Erythroblast (primary cell): Measurements from ENCODE around the gene BRIP1.
"Not testable (repeated sequence)": the region's sequence is repeated elsewhere in the genome, so short reads cannot be mapped to it uniquely, and the experiment has no call there.

ENCODE experiments used
- DNase-seq, 2 experiments: peaks; one replicate each; lab custom pipeline; 2025; lab: John Stamatoyannopoulos, UW
- GATA1 ChIP-seq: IDR thresholded peaks from 2 replicates; pipeline ENCODE4 v1.6.1; 2011; ENCODE audit warnings: low read depth, mild to moderate bottlenecking, control low read depth, low read length, moderate library complexity
- POLR2A ChIP-seq: IDR thresholded peaks from 2 replicates; pipeline ENCODE4 v1.6.1; 2011; ENCODE audit warnings: mild to moderate bottlenecking, low read length

BRIP1 gene

GRCh38 chr17:61736438-61736837 lies 126.9 kb downstream of the BRIP1 start:
- no peak for DNase-seq
- TF ChIP-seq GATA1 (no peak), POLR2A (no peak)

GRCh38 chr17:61735807-61736206 lies 127.5 kb downstream of the BRIP1 start:
- no peak for DNase-seq
- TF ChIP-seq GATA1, result no peak
- no peak for TF ChIP-seq POLR2A

- no peak for DNase-seq
- TF ChIP-seq POLR2A, result no peak
- TF ChIP-seq GATA1, result no peak
These were observed 128.9 kb downstream of the BRIP1 start for GRCh38 chr17:61734466-61734865.

- no peak for DNase-seq
- TF ChIP-seq POLR2A (no peak), GATA1 (no peak)
These were observed 129.3 kb downstream of the BRIP1 start for GRCh38 chr17:61734012-61734411.

GRCh38 chr17:61733021-61733420 lies 130.3 kb downstream of the BRIP1 start:
- no peak for DNase-seq
- TF ChIP-seq GATA1 (no peak), POLR2A (no peak)

GRCh38 chr17:61732169-61732568 lies 131.2 kb downstream of the BRIP1 start:
- TF ChIP-seq POLR2A (no peak), GATA1 (no peak)
- DNase-seq, result no peak

- TF ChIP-seq POLR2A, result no peak
- no peak for TF ChIP-seq GATA1
- DNase-seq, result no peak
These were observed 132.0 kb downstream of the BRIP1 start for GRCh38 chr17:61731330-61731729.

GRCh38 chr17:61729690-61730268 lies 133.5 kb downstream of the BRIP1 start:
- TF ChIP-seq GATA1 (no peak), POLR2A (no peak)
- no peak for DNase-seq

GRCh38 chr17:61728297-61728836 lies 135.0 kb downstream of the BRIP1 start:
- no peak for TF ChIP-seq GATA1
- TF ChIP-seq POLR2A, result no peak
- DNase-seq, result no peak

GRCh38 chr17:61727798-61728197 lies 135.5 kb downstream of the BRIP1 start:
- DNase-seq, result not testable (repeated sequence)

GRCh38 chr17:61726977-61727376 lies 136.4 kb downstream of the BRIP1 start:
- no peak for DNase-seq
- TF ChIP-seq GATA1 (no peak), POLR2A (no peak)

- TF ChIP-seq POLR2A (no peak), GATA1 (no peak)
- DNase-seq, result no peak
These were observed 138.6 kb downstream of the BRIP1 start for GRCh38 chr17:61724777-61725176.

- TF ChIP-seq POLR2A, result no peak
- no peak for TF ChIP-seq GATA1
- no peak for DNase-seq
These were observed 139.4 kb downstream of the BRIP1 start for GRCh38 chr17:61723914-61724313.

- TF ChIP-seq POLR2A (no peak), GATA1 (no peak)
These were observed 140.1 kb downstream of the BRIP1 start for GRCh38 chr17:61723183-61723582.

GRCh38 chr17:61722398-61722797 lies 140.9 kb downstream of the BRIP1 start:
- DNase-seq, result no peak

More at GRCh38 chr17:61723183-61723582, 140.1 kb downstream of the BRIP1 start:
- DNase-seq, result no peak

More at GRCh38 chr17:61722398-61722797, 140.9 kb downstream of the BRIP1 start:
- TF ChIP-seq POLR2A, result no peak
- TF ChIP-seq GATA1, result no peak
